Neural cell (in vitro differentiated cells): ENCODE measurements around the gene CT47C1.

ENCODE experiments used
- EP300 ChIP-seq: fragments of 450-650 bp; conservative IDR thresholded peaks from 2 replicates; pipeline ENCODE4 v1.6.1; 2014; ENCODE audit warnings: antibody characterized with exemption, mild to moderate bottlenecking, moderate library complexity; ENCODE audit not compliant: poor library complexity, severe bottlenecking
- EZH2 ChIP-seq: fragments of 200-600, 300-800 bp; shearing (Covaris generic), sonication (generic); IDR thresholded peaks from 2 replicates; pipeline ENCODE4 v1.6.1; 2014; ENCODE audit warnings: antibody characterized with exemption, low read length, borderline replicate concordance, mild to moderate bottlenecking; ENCODE audit not compliant: insufficient read depth, poor library complexity, severe bottlenecking
- MXI1 ChIP-seq: fragments of 450-650 bp; conservative IDR thresholded peaks from 2 replicates; pipeline ENCODE4 v1.6.1; 2014; ENCODE audit warnings: antibody characterized with exemption, mild to moderate bottlenecking; ENCODE audit not compliant: poor library complexity, severe bottlenecking
- POLR2AphosphoS5 ChIP-seq: IDR thresholded peaks from 2 replicates; pipeline ENCODE4 v1.6.1; 2012
- RAD21 ChIP-seq: fragments of 450-650 bp; conservative IDR thresholded peaks from 2 replicates; pipeline ENCODE4 v1.6.1; 2014; ENCODE audit warnings: antibody characterized with exemption, mild to moderate bottlenecking, moderate library complexity
- SMC3 ChIP-seq: fragments of 450-650 bp; conservative IDR thresholded peaks from 2 replicates; pipeline ENCODE4 v1.6.1; 2014; ENCODE audit warnings: antibody characterized with exemption, mild to moderate bottlenecking, moderate library complexity; ENCODE audit not compliant: poor library complexity
- TAF1 ChIP-seq: IDR thresholded peaks from 2 replicates; pipeline ENCODE4 v1.6.1; 2012; ENCODE audit warnings: low read depth
- TF ChIP-seq, protein P1 (sequence below): fragments of 450-650 bp; IDR thresholded peaks from 2 replicates; pipeline ENCODE4 v1.5.1; 2014; ENCODE audit warnings: antibody characterized with exemption, mild to moderate bottlenecking, moderate library complexity; ENCODE audit not compliant: poor library complexity, severe bottlenecking
- TF ChIP-seq, protein P2 (sequence below): IDR thresholded peaks from 2 replicates; pipeline ENCODE4 v1.6.1; 2012; ENCODE audit warnings: borderline replicate concordance

DNA sequence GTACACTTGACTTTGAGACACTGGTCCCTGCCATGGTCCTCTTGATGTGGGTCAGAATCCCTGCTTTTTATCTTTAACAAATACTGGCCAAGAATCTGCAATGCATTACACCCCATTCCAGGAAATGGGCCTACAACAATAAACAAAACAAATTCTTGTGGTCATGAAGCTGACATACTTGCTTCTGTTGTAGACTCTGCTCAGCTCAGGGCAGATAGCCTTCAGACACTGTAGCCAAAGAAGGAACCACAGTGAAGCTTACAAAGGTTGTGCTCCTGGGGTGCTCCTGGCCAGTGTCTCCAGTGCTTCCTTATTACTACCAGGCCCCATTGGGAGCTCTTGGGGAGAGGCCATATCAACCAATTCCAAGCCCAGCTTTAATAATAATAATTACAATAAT, 33.0 kb downstream of the CT47C1 start:
- TF ChIP-seq, protein P1, sequence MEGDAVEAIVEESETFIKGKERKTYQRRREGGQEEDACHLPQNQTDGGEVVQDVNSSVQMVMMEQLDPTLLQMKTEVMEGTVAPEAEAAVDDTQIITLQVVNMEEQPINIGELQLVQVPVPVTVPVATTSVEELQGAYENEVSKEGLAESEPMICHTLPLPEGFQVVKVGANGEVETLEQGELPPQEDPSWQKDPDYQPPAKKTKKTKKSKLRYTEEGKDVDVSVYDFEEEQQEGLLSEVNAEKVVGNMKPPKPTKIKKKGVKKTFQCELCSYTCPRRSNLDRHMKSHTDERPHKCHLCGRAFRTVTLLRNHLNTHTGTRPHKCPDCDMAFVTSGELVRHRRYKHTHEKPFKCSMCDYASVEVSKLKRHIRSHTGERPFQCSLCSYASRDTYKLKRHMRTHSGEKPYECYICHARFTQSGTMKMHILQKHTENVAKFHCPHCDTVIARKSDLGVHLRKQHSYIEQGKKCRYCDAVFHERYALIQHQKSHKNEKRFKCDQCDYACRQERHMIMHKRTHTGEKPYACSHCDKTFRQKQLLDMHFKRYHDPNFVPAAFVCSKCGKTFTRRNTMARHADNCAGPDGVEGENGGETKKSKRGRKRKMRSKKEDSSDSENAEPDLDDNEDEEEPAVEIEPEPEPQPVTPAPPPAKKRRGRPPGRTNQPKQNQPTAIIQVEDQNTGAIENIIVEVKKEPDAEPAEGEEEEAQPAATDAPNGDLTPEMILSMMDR: no peak
- no peak for TF ChIP-seq EZH2
- no peak for TF ChIP-seq MXI1
- no peak for TF ChIP-seq SMC3
- TF ChIP-seq POLR2AphosphoS5: no peak
- no peak for TF ChIP-seq EP300
- TF ChIP-seq RAD21: no peak
- no peak for TF ChIP-seq TAF1
- TF ChIP-seq, protein P2, sequence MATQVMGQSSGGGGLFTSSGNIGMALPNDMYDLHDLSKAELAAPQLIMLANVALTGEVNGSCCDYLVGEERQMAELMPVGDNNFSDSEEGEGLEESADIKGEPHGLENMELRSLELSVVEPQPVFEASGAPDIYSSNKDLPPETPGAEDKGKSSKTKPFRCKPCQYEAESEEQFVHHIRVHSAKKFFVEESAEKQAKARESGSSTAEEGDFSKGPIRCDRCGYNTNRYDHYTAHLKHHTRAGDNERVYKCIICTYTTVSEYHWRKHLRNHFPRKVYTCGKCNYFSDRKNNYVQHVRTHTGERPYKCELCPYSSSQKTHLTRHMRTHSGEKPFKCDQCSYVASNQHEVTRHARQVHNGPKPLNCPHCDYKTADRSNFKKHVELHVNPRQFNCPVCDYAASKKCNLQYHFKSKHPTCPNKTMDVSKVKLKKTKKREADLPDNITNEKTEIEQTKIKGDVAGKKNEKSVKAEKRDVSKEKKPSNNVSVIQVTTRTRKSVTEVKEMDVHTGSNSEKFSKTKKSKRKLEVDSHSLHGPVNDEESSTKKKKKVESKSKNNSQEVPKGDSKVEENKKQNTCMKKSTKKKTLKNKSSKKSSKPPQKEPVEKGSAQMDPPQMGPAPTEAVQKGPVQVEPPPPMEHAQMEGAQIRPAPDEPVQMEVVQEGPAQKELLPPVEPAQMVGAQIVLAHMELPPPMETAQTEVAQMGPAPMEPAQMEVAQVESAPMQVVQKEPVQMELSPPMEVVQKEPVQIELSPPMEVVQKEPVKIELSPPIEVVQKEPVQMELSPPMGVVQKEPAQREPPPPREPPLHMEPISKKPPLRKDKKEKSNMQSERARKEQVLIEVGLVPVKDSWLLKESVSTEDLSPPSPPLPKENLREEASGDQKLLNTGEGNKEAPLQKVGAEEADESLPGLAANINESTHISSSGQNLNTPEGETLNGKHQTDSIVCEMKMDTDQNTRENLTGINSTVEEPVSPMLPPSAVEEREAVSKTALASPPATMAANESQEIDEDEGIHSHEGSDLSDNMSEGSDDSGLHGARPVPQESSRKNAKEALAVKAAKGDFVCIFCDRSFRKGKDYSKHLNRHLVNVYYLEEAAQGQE: no peak
